Raji (cell line): ENCODE measurements around the gene LSR.

Experiments used
- POLR2A ChIP-seq: IDR thresholded peaks from 2 replicates; pipeline ENCODE4 v1.6.1; 2011; ENCODE audit warnings: low read depth, low read length, control low read depth; ENCODE audit not compliant: insufficient read depth

LSR gene

DNA sequence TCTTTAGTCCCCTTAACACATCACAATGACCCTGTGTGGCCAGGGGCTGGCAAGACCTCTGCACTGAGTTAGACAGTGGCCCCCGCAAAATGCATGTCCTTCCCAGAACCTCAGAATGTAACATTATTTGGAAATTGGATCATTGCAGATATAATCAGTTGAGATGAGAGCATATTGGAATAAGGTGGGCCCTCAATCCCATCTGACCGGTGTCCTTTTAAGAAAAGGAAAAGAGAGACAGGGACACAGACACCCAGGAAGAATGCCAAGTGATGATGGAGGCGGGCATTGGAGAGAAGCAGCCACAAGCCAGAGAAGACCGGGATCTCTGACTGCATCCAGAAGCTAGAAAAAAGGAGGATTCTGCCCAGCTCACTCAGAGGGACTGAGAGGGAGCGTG is 22.1 kb upstream of the LSR start:
- TF ChIP-seq POLR2A = no peak

- TF ChIP-seq POLR2A = no peak
These were observed 20.4 kb upstream of the LSR start, which contains the start of gene FAM187B for GRCh38 chr19:35228177-35228930. Gene FAM187B, minus strand, starts transcription at chr19:35228739. Its CDS starts 59 bp downstream, at chr19:35228680.

DNA sequence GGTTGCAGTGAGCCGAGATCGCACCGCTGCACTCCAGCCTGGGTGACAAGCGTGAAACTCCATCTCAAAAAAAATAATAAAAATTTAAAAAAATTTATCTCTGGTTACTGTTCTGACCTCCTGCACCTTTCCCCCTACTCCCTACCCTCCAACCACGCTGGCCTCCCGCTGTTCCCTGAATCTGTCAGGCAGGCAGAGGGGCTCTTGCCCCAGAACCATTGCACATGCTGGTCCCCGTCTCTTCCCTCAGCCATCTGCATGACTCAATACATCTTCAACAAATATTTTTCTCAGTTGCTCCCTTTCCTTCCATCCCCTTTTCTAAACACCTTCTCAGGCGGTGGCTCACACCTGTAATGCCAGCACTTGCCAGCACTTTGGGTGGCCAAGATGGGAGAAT is 19.2 kb upstream of the LSR start:
- TF ChIP-seq POLR2A = no peak

GRCh38 chr19:35231956-35232645 is 16.7 kb upstream of the LSR start:
- TF ChIP-seq POLR2A = no peak

DNA sequence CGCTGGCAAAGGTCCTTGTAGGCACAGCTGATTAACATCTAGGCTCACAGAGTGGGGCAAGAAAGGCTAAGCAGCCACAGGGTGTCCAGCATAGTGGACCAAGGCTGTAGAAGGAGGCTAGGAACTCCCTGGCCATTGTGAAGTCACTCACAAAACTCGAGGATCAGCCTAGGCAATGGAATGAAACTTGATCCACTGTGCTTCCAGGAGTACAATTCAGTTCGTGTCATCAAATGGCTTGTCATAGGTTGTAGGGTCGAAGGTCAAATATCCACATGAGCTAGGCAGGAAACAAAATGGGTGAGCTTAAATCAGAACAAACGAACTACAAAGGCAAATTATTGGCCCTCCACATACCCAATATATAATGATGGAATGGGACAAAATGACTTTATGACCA is 15.9 kb upstream of the LSR start:
- no peak for TF ChIP-seq POLR2A

GRCh38 chr19:35236638-35237400 is 12.0 kb upstream of the LSR start:
- no peak for TF ChIP-seq POLR2A

DNA sequence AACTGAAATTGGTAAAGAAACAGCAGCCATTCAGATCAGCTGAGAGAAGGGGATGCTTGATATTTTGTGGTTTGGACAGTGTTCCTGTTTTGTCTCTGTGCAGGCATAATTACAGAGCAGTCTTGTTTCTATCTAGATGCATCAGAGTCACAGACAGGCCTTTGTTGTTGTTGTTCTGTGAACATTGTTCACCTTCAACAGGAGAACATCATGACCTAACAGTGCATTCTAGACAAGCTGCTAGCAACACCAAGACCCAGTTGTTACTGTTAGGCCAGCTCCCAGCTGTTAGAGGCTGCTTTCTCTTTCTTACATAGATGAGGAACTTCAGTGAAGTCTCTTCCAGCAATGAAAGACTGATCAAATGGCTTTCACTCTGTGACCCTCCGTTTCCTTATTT is 8.5 kb upstream of the LSR start:
- TF ChIP-seq POLR2A = no peak

DNA sequence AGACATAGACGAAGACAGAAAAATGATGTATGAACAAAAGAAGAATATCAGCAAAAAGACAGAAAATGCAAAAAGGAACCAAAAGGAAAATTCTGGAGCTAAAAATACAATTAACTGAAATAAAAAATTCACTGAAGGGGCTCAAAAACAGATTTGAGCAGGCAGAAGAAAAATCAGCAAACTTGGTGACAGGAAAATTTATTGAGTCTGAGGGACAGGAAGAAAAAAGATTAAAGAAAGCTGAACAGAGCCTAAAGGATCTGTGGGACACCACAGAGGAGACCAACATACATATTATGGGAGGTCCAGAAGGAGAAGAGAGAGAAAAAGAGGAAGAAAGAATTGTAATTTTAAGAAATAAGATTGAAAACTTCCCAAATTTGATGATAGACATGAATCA is 7.4 kb upstream of the LSR start:
- TF ChIP-seq POLR2A = no peak

DNA sequence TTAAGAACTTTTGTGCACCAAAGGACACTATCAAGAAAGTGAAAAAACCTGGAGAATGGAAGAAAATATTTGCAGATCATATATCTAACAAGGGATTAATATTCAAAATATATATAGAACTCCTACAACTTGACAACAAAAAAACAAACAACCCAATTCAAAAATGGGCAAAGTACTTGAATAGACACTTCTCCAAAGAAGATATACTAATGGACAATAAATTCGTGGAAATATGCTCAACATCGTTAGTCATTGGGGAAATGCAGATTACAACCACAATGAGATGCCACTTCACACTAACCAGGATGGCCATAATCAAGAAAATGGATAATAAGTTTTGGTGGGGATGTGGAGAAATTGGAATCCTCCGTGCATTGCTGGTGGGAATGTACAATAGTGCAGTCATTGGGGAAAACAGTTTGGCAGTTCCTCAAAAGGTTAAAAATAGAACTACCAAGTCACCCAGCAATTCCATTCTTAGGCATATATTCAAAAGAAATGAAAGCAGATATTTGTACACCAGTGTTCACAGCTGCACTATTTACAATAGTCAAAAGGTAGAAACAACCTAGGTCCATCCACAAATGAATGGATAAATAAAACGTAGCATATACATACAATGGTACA is 2.2 kb upstream of the LSR start:
- TF ChIP-seq POLR2A = no peak

DNA sequence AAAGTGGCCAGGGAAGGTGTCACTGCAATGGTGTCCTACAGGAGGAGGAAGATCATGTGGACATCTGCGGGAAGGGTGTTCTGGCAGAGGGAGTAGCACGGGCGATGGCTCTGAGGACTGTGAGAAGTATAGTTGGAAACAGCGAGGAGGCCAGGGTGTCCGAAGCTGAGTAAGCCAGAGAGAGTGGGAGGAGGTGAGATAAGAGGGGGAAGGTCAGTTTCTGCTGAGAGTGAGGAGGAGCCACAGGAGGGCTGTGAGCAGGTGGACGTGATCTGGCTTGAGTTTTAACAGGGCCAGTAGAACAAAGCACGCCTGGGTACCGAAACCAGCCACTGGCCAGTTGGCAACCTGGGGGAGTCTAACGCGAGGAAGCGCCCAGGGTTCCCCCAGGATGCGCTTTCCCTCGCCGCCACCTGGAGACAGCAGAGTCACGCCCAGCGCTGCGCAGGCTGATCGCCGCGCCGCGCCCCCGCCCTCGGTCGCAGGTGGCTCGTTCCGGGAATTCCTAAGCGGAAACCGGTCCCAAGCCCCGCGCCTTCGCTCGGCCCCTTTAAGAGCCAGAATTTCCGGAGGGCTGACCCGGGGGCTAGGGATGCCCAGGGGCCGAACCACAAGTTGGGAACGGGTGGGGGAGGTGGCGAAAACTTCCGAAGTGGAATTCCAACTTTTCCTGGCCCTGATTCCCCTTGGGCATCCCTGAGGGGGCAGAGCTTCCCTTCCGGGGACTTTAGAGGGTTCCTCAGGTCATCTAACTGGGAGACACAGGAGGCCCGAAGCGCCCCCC is 1.1 kb upstream of the LSR start:
- TF ChIP-seq POLR2A = no peak; the same call in 1 of the 2 replicates

GRCh38 chr19:35249146-35249847 is 495 bp downstream of the LSR start:
- no peak for TF ChIP-seq POLR2A

DNA sequence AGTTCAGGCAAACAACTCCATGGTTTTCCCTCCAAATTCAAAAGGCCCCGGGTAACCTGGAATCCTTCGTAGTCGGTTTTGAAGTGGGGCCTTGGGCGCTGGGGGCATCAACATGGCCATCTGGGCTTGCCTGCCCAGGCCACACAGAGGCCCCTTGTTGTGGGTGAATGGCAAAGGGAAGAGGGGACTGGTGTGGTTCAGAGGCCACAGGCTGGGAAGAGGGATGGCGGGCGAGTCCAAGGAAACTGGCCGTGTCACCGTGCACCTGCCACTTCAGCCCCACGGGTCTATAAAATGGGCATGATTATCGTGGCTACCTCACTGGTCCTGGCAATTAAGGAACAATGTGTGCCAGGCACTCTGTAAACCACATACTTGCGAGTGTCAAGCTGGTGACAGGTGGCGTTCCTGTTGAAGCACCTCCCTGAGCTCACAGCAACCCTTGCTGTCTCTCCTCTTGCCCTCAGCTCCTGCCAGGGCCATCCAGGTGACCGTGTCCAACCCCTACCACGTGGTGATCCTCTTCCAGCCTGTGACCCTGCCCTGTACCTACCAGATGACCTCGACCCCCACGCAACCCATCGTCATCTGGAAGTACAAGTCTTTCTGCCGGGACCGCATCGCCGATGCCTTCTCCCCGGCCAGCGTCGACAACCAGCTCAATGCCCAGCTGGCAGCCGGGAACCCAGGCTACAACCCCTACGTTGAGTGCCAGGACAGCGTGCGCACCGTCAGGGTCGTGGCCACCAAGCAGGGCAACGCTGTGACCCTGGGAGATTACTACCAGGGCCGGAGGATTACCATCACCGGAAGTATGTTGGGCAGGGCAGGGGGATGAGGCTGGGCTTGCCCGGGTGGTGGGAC is 1.3 kb downstream of the LSR start:
- no peak for TF ChIP-seq POLR2A

GRCh38 chr19:35251456-35251855 is 2.7 kb downstream of the LSR start:
- TF ChIP-seq POLR2A = no peak
